Prostate gland (tissue), 2 donors: Measurements from ENCODE around the gene ADGRG3.

ENCODE experiments used
- CTCF ChIP-seq, 4 experiments: fragments of 200-600 bp in 2 of 4; fragments of 450-650 bp in 2 of 4; sonication (generic) in 2 of 4; IDR thresholded peaks; 1 replicate in 3 of 4; 2 replicates in 1 of 4; pipeline ENCODE4 v1.5.1; 2016 to 2019; ENCODE audit warnings: antibody characterized with exemption in 4 of 4, mild to moderate bottlenecking in 2 of 4, moderate library complexity in 2 of 4
- POLR2A ChIP-seq: fragments of 450-650 bp; IDR thresholded peaks from one replicate; pipeline ENCODE4 v1.6.1; 2016; ENCODE audit warnings: antibody characterized with exemption, mild to moderate bottlenecking
- POLR2AphosphoS5 ChIP-seq: sonication (generic); formaldehyde crosslinking; IDR thresholded peaks from one replicate; pipeline ENCODE4 v1.6.1; 2017; ENCODE audit warnings: antibody characterized with exemption

GRCh38 chr16:57677622-57678369 lies 9.7 kb downstream of the ADGRG3 start:
- TF ChIP-seq POLR2A (no peak), POLR2AphosphoS5 (peak; percentile 81), CTCF (IDR thresholded peaks at IDR 0.05) (no peak)
